Breast epithelium (tissue), 3 donors: ENCODE data around the gene SERPINA4.

Experiments
- CTCF ChIP-seq, 3 donors: fragments of 450-650 bp; IDR thresholded peaks; one replicate each; pipeline ENCODE4 v1.5.1; 2016 to 2017; ENCODE audit warnings: antibody characterized with exemption in 3 of 3, mild to moderate bottlenecking in 3 of 3, moderate library complexity in 3 of 3
- POLR2A ChIP-seq: fragments of 450-650 bp; IDR thresholded peaks from one replicate; pipeline ENCODE4 v1.6.1; 2016; ENCODE audit warnings: antibody characterized with exemption, mild to moderate bottlenecking, moderate library complexity

GRCh38 chr14:94561656-94562010, 391 bp downstream of the SERPINA4 start:
- no peak for TF ChIP-seq CTCF (IDR thresholded peaks at IDR 0.05)
- TF ChIP-seq POLR2A = no peak
